Heart left ventricle (tissue), 13 donors: ENCODE results near the gene GPRC5B.

Source experiments
- CTCF ChIP-seq, 12 donors: fragments of 200-600 bp; sonication (generic) in 4 of 12; IDR thresholded peaks; one replicate each; pipeline versions ENCODE4 v1.5.0 to v1.8.0; 2018 to 2022; ENCODE audit warnings: antibody characterized with exemption in 12 of 12, mild to moderate bottlenecking in 5 of 12
- POLR2A ChIP-seq, 2 donors: fragments of 450-650 bp; IDR thresholded peaks; one replicate each; pipeline ENCODE4 v1.6.1; 2017; ENCODE audit warnings: antibody characterized with exemption in 2 of 2, mild to moderate bottlenecking in 2 of 2, moderate library complexity in 2 of 2
- donor health status: ischemic (EF 13 %, LVEDD 7.1; RV severe dilation, severe dysfunction).
- donor health status: DM: no; HTN: yes; CAD: no.
- donor health status: DM: no; HTN: no; CAD: no.
- donor health status: ischemic (EF 25% LVEDD 6.9; RV normal size, moderate dysfunction).
- donor health status: ischemic (EF 25% LVEDD 5.7; RV mildly dilated, moderate dysfunction).
- donor health status: ischemic (EF 35%, LVEDD 5.7; RV mildly dilated, moderate dysfunction).
- donor health status: nonischemic (EF 11% LVEDD 7.7; RV severe dilation, severe dysfunction).
- donor health status: DM: yes; HTN: yes; CAD: no.
- donor health status: PGD.
- donor health status: ischemic (EF 29% LVEDD 5.4; RV normal size, mild dysfunction).
- donor health status: nonischemic (EF 23%, LVEDD 6.1; RV moderate dilation, normal function).

DNA sequence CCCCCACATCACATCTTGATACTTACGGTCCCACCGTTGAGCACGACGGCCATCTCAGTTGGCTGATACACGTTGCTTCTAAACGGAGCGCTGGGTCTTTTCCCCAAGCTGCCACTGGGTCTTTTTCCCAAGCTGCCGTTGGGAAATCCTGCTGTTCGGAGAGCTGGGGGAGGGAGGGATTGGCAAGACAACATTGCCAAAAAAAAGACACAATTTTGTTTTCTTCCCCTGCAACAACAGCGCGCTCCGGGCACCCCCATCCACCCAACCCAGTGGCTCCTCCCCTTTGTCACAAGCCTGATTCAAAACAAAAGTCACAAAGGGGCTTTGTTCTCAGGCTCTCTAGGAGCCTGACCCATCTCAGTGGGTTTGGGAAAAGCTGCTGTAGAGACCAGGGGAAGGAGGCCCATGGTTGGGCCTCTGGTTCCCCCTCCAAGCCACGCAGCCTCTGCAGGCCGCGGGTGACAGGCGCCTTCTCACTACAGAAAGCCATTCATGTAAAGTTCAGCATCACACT is 22.8 kb downstream of the GPRC5B start:
- TF ChIP-seq POLR2A (IDR thresholded peaks at IDR 0.05) (no peak), CTCF (IDR thresholded peaks at IDR 0.05) (no peak)
